Measurements from ENCODE around the gene ARFGAP2. TPM values are rescaled to one million over a fixed set of nuclear protein-coding genes. Genes with fewer than 3 reads are reported as not detected.

ARFGAP2 gene
- total RNA-seq, 2 donors from 2014 or later, result 84.6 to 86.0 TPM

GRCh38 chr11:47152126-47152952 lies 24.3 kb downstream of the ARFGAP2 start:
- 91 to 93% methylated on average over 15 to 16 of the region's 16 CpGs for WGBS, 2 experiments (ENCODE audit: insufficient coverage in 1 of 2, insufficient read length in 1 of 2)
- peaks cover 10% of the 10 kb centered on the region for H3K36me3 Mint-ChIP-seq (ENCODE audit: low read depth)

DNA sequence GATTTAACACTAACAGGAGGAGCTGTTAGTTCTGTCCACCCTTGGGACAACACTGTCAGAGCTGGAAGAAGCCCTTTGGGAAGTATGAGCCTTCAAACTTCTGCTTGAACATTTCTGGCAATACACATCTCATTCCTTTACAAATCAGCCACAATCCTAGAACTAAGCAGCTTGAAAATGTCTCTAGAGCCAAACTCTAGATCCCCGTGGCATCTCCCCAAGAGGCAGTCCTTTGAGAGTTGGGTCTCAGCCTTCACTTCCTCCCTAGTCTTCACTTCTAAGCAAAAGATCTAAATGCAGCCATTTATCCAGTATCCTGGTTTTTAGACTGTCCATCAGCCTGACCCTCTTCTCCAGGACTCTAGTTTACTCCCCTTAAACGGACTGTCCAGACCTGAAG lies 26.9 kb downstream of the ARFGAP2 start:
- H3K27ac Mint-ChIP-seq, result no peak overlapping the region
- Histone ChIP-seq H3K9me3 (ENCODE audit: control insufficient read depth, low read length) (no peaks in the 10 kb centered on the region), H3K4me1 (ENCODE audit: control insufficient read depth, insufficient read depth, low read length) (peaks cover 3% of the 10 kb centered on the region), H3K4me3 (ENCODE audit: low read length) (no peak overlapping the region), H3K27me3 (ENCODE audit: control insufficient read depth, insufficient read depth, low read length, poor library complexity, severe bottlenecking) (no peaks in the 10 kb centered on the region), H3K27ac (ENCODE audit: low read depth, low read length) (no peak overlapping the region), H3K9ac (ENCODE audit: extremely low read depth, low read length, poor library complexity, severe bottlenecking) (no peak overlapping the region), H3K36me3 (ENCODE audit: control insufficient read depth, insufficient read depth, low read length) (no peaks in the 10 kb centered on the region)
- H3K4me3 Mint-ChIP-seq, result no peak overlapping the region
- H3K27me3 Mint-ChIP-seq (ENCODE audit: insufficient read depth), result no peaks in the 10 kb centered on the region
- DNase-seq, result no peak
- H3K9me3 Mint-ChIP-seq, result no peaks in the 10 kb centered on the region
- peaks cover 10% of the 10 kb centered on the region for H3K36me3 Mint-ChIP-seq (ENCODE audit: low read depth)
- peaks cover 8% of the 10 kb centered on the region for H3K4me1 Mint-ChIP-seq
- 88% methylated on average over 1 to 2 of the region's 2 CpGs for WGBS, 2 experiments (ENCODE audit: insufficient coverage in 1 of 2, insufficient read length in 1 of 2)
- no peak for TF ChIP-seq CTCF (conservative IDR thresholded peaks at IDR 0.05)

More at GRCh38 chr11:47152126-47152952, 24.3 kb downstream of the ARFGAP2 start:
- no peak overlapping the region for H3K27ac Mint-ChIP-seq
- Histone ChIP-seq H3K9ac (ENCODE audit: extremely low read depth, low read length, poor library complexity, severe bottlenecking) (no peak overlapping the region), H3K4me1 (ENCODE audit: control insufficient read depth, insufficient read depth, low read length) (peaks cover 3% of the 10 kb centered on the region), H3K36me3 (ENCODE audit: control insufficient read depth, insufficient read depth, low read length) (no peaks in the 10 kb centered on the region), H3K27me3 (ENCODE audit: control insufficient read depth, insufficient read depth, low read length, poor library complexity, severe bottlenecking) (no peaks in the 10 kb centered on the region), H3K27ac (ENCODE audit: low read depth, low read length) (peak overlapping the region; percentile 41), H3K4me3 (ENCODE audit: low read length) (no peak overlapping the region), H3K9me3 (ENCODE audit: control insufficient read depth, low read length) (no peaks in the 10 kb centered on the region)
- no peak for DNase-seq
- H3K9me3 Mint-ChIP-seq, result no peaks in the 10 kb centered on the region
- H3K27me3 Mint-ChIP-seq (ENCODE audit: insufficient read depth), result no peaks in the 10 kb centered on the region
- peaks cover 8% of the 10 kb centered on the region for H3K4me1 Mint-ChIP-seq
- no peak overlapping the region for H3K4me3 Mint-ChIP-seq
- TF ChIP-seq CTCF (conservative IDR thresholded peaks at IDR 0.05), result no peak

GRCh38 chr11:47148903-47149531 lies 27.7 kb downstream of the ARFGAP2 start:
- Mint-ChIP-seq H3K4me3 (no peak overlapping the region), H3K27ac (no peak overlapping the region), H3K27me3 (ENCODE audit: insufficient read depth) (no peaks in the 10 kb centered on the region), H3K36me3 (ENCODE audit: low read depth) (peaks cover 13% of the 10 kb centered on the region), H3K4me1 (peaks cover 8% of the 10 kb centered on the region), H3K9me3 (no peaks in the 10 kb centered on the region)
- Histone ChIP-seq H3K4me1 (ENCODE audit: control insufficient read depth, insufficient read depth, low read length) (peaks cover 3% of the 10 kb centered on the region), H3K9me3 (ENCODE audit: control insufficient read depth, low read length) (no peaks in the 10 kb centered on the region), H3K27me3 (ENCODE audit: control insufficient read depth, insufficient read depth, low read length, poor library complexity, severe bottlenecking) (no peaks in the 10 kb centered on the region), H3K9ac (ENCODE audit: extremely low read depth, low read length, poor library complexity, severe bottlenecking) (no peak overlapping the region), H3K4me3 (ENCODE audit: low read length) (no peak overlapping the region), H3K27ac (ENCODE audit: low read depth, low read length) (no peak overlapping the region), H3K36me3 (ENCODE audit: control insufficient read depth, insufficient read depth, low read length) (no peaks in the 10 kb centered on the region)
- no peak for DNase-seq
- TF ChIP-seq CTCF (conservative IDR thresholded peaks at IDR 0.05), result no peak
- WGBS, 2 experiments (ENCODE audit: insufficient coverage in 1 of 2, insufficient read length in 1 of 2), result 93 to 100% methylated on average over 6 to 10 of the region's 10 CpGs
